DOHH2 (cell line): ENCODE measurements around the gene RAD51B.
A peak's percentile ranks its signal among the peaks of the same experiment; 100 is the strongest.

Experiments
- H3F3A ChIP-seq: fragments of 200-600 bp; sonication (generic), shearing (Covaris generic); 2 replicates; pipeline ENCODE4 v1.6.0; 2016; ENCODE audit warnings: antibody characterized with exemption, mild to moderate bottlenecking; ENCODE audit not compliant: control insufficient read depth, insufficient read depth
- H3K27ac ChIP-seq: fragments of 200-600 bp; sonication (generic); 2 replicates; pipeline ENCODE4 v1.5.1; 2014; ENCODE audit warnings: low read depth, mild to moderate bottlenecking, low read length, moderate library complexity
- H3K27me3 ChIP-seq: fragments of 200-600 bp; sonication (generic); 2 replicates; pipeline ENCODE4 v1.6.1; 2014; ENCODE audit warnings: mild to moderate bottlenecking, low read length, mixed read lengths; ENCODE audit not compliant: control insufficient read depth
- H3K36me3 ChIP-seq: fragments of 200-600 bp; sonication (generic); 2 replicates; pipeline ENCODE4 v1.6.1; 2014; ENCODE audit warnings: mild to moderate bottlenecking, low read length, moderate library complexity, mixed read lengths; ENCODE audit not compliant: control insufficient read depth
- H3K4me1 ChIP-seq: fragments of 200-600 bp; sonication (generic); 2 replicates; pipeline ENCODE4 v1.6.1; 2014; ENCODE audit warnings: mild to moderate bottlenecking, low read length, mixed read lengths; ENCODE audit not compliant: control insufficient read depth
- H3K4me2 ChIP-seq: fragments of 200-600 bp; sonication (generic); 2 replicates; pipeline ENCODE4 v1.6.0; 2014; ENCODE audit warnings: mild to moderate bottlenecking, low read length, moderate library complexity
- H3K4me3 ChIP-seq: fragments of 200-600 bp; sonication (generic); 2 replicates; pipeline ENCODE4 v1.5.1; 2014; ENCODE audit warnings: mild to moderate bottlenecking, low read length, mixed read lengths
- H3K79me2 ChIP-seq: fragments of 200-600 bp; sonication (generic); 2 replicates; pipeline ENCODE4 v1.6.1; 2014; ENCODE audit warnings: mild to moderate bottlenecking, low read length, mixed read lengths; ENCODE audit not compliant: control insufficient read depth
- H3K9me2 ChIP-seq: fragments of 200-600 bp; sonication (generic); replicated peaks from 2 replicates; pipeline ENCODE4 v1.6.1; 2014; ENCODE audit warnings: mild to moderate bottlenecking, low read length, mixed read lengths; ENCODE audit not compliant: control insufficient read depth
- H3K9me3 ChIP-seq: fragments of 200-600 bp; sonication (generic); 2 replicates; pipeline ENCODE4 v1.6.1; 2014; ENCODE audit warnings: antibody characterized with exemption, low read length, mixed read lengths; ENCODE audit not compliant: control insufficient read depth, insufficient read depth
- H4K20me1 ChIP-seq: fragments of 200-600 bp; sonication (generic); 2 replicates; pipeline ENCODE4 v1.6.0; 2014; ENCODE audit warnings: low read depth, mild to moderate bottlenecking, antibody characterized with exemption, low read length, moderate library complexity; ENCODE audit not compliant: control insufficient read depth, insufficient read depth
- EZH2phosphoT487 ChIP-seq: fragments of 200-600 bp; sonication (generic); IDR thresholded peaks from 2 replicates; pipeline ENCODE4 v1.6.1; 2017; ENCODE audit warnings: borderline replicate concordance, mild to moderate bottlenecking, antibody characterized with exemption, low read length, moderate library complexity, mixed read lengths
- TF ChIP-seq, protein P1 (sequence below): fragments of 200-600 bp; sonication (generic); IDR thresholded peaks from one replicate; pipeline ENCODE4 v1.5.1; 2014; ENCODE audit warnings: antibody characterized with exemption, mild to moderate bottlenecking, low read depth, low read length; ENCODE audit not compliant: poor library complexity, severe bottlenecking

The RAD51B gene

DNA sequence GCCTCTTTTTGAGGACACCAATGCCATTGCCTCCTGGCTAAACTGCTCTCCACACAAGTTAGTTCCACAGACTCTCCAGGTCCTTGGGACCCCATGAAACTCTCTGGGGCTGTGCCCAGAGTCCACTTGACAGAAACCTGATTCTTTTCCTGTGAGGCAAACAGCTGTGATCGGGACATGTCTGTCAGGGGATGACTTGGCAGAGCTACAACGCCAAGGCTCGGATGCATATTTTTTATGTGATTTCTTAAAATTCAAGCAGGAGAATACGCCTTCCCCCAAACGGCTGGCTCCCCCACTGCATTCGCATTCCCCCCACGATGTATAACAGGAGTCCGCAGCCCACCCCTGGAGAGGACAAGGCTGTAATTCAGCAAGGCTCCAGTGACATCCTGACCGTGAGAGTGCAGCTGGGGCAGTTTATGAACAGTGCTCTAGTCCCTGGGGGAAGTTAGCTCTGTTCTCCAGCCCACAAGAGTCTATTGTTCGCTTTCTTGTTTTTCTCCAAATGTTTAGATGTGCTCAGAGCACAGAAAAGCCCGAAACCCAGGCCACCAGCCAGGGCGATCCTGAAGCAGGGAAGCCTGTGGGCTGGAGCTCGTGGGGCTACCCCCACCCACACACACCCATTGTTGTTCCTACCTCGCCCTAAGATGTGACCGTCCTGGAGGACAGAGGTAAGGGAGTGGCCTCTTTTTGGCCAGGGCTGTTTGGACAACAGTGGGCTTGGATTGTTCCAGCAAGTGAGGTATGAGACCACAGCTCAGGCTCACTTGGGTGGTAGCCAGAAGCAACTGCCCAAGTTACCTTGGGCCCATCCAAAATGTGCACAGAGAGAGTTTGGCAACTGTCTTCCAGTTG, 813.8 kb downstream of the RAD51B start:
- no peaks in the 10 kb centered on the region for H3K9me2 ChIP-seq
- H4K20me1 ChIP-seq: no peaks in the 10 kb centered on the region
- H3K36me3 ChIP-seq: no peaks in the 10 kb centered on the region
- no peak overlapping the region for H3K4me3 ChIP-seq
- no peaks in the 10 kb centered on the region for H3K79me2 ChIP-seq
- H3K9me3 ChIP-seq: no peaks in the 10 kb centered on the region
- H3K4me1 ChIP-seq: peaks cover 15% of the 10 kb centered on the region
- H3K27ac ChIP-seq: no peak overlapping the region
- TF ChIP-seq EZH2phosphoT487: no peak
- TF ChIP-seq, protein P1, sequence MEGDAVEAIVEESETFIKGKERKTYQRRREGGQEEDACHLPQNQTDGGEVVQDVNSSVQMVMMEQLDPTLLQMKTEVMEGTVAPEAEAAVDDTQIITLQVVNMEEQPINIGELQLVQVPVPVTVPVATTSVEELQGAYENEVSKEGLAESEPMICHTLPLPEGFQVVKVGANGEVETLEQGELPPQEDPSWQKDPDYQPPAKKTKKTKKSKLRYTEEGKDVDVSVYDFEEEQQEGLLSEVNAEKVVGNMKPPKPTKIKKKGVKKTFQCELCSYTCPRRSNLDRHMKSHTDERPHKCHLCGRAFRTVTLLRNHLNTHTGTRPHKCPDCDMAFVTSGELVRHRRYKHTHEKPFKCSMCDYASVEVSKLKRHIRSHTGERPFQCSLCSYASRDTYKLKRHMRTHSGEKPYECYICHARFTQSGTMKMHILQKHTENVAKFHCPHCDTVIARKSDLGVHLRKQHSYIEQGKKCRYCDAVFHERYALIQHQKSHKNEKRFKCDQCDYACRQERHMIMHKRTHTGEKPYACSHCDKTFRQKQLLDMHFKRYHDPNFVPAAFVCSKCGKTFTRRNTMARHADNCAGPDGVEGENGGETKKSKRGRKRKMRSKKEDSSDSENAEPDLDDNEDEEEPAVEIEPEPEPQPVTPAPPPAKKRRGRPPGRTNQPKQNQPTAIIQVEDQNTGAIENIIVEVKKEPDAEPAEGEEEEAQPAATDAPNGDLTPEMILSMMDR: no peak
- H3K27me3 ChIP-seq: peaks cover 11% of the 10 kb centered on the region
- no peaks in the 10 kb centered on the region for H3F3A ChIP-seq
- H3K4me2 ChIP-seq: peak overlapping the region; percentile 17; the same call in 1 of the 2 replicates

DNA sequence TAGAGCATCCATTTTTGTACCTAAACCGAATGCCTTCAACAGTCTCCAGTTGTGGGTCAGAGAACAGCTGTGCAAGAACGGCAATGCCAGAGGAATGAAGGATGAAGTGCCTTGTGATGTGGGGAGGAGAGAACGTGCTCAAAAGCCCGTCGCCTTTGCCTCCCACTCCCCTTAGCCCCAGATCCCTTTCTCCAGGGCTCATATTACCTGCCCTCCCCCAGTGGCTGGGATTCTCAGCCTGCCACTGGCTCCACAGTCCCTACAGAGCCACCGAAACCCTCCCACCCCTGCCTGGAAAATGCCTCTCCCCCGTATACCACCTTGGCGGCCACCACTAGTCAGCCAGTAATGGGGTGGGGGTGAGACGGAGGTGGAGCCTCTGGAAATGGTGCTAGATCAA, 814.8 kb downstream of the RAD51B start:
- H4K20me1 ChIP-seq: no peaks in the 10 kb centered on the region
- H3K4me3 ChIP-seq: no peak overlapping the region
- no peaks in the 10 kb centered on the region for H3F3A ChIP-seq
- H3K27me3 ChIP-seq: peaks cover 1% of the 10 kb centered on the region; the same call in 1 of the 2 replicates
- H3K9me2 ChIP-seq: no peaks in the 10 kb centered on the region
- no peak for TF ChIP-seq EZH2phosphoT487
- TF ChIP-seq, protein P1: no peak
- no peaks in the 10 kb centered on the region for H3K36me3 ChIP-seq
- H3K4me1 ChIP-seq: peaks cover 10% of the 10 kb centered on the region
- H3K79me2 ChIP-seq: no peaks in the 10 kb centered on the region
- no peak overlapping the region for H3K4me2 ChIP-seq
- no peak overlapping the region for H3K27ac ChIP-seq
- no peaks in the 10 kb centered on the region for H3K9me3 ChIP-seq

- Histone ChIP-seq H3K4me2 (no peak overlapping the region), H3K79me2 (no peaks in the 10 kb centered on the region), H4K20me1 (no peaks in the 10 kb centered on the region), H3K4me1 (peaks cover 10% of the 10 kb centered on the region), H3K27ac (no peak overlapping the region), H3K9me3 (no peaks in the 10 kb centered on the region), H3F3A (no peaks in the 10 kb centered on the region), H3K36me3 (no peaks in the 10 kb centered on the region), H3K4me3 (no peak overlapping the region), H3K27me3 (no peaks in the 10 kb centered on the region), H3K9me2 (no peaks in the 10 kb centered on the region)
- no peak for TF ChIP-seq EZH2phosphoT487
- TF ChIP-seq, protein P1: no peak
Observed at GRCh38 chr14:68634874-68635595, 815.5 kb downstream of the RAD51B start.
